Activated CD4-positive, alpha-beta T cell treated with anti-CD3 and anti-CD28 coated beads, Interleukin-2, amount 50 U/mL, for 1 hour (primary cell): ENCODE results near the gene CDH13.

Experiments used
- DNase-seq: peaks from one replicate; pipeline ENCODE4 v3.0.0-alpha.2; 2020

CDH13 gene

DNA sequence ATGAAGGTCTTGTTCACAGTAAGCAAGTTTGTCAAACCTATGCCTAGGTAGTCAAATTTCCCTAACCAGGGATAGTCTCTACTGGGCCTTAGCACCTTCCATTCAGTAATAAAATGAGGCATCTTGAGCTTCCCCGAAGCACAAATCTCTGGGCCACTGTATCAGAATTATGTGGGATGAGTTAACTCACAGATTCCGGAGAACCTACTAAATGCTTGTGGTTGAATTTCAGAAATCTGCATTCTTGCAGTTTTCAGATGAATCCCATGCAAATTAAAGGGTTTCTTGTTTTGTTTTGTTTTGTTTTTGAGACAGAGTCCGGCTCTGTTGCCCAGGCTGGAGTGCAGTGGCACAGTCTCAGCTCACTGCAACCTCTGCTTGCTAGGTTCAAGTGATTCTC is 702.2 kb downstream of the CDH13 start:
- no peak for DNase-seq

DNA sequence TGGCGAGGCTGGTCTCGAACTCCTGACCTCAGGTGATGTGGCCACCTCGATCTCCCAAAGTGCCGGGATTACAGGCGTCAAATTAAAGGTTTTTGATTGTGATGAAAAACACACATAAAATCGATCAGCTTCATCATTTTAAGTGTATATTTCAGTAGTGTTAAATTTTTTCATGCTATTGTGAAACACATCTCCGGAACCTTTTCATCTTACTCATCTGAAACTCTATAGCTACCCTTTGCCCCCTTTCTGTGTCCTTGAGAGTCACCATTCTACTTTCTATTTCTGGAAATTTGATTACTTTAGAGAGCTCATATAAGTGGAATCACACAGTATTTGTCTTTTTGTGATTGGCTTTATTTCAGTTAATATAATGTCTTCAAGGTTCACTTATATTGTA is 702.7 kb downstream of the CDH13 start:
- no peak for DNase-seq

DNA sequence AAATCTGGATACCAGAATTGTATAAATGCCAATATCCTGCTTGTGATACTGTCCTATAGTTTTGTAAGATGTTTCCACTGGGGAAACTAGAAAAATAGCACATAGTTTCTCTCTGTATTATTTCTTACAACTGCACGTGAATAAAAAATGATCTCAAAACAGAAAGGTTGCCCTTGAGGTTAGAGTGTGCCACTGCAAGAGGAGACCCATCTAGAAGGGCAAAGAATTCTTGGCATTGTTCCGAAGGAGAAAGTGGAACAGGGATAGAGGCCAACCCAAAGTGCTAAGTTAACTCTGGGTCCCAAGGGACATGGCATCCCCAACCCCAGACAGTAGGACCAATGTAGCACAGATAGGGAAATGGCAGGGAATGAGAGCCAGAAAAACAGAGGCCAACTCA is 703.5 kb downstream of the CDH13 start:
- no peak for DNase-seq

DNA sequence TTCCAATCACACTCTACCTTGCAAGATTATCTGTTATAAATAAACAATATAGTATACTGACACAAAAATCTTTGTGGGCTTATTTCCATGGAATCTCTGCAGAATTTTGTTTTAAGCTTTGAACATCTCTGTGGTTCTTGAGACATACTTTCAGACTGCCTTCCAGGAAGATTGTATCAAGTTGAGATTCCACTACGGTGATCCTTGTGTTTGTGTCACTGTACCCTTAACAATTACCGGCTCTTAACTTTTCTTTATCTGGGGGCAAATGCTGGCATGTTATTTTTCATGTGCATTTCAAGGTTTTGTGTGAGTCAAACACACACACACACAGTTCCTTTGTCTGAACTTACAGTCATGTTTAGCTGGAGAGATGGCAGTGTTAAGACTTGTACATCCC is 708.3 kb downstream of the CDH13 start:
- no peak for DNase-seq

DNA sequence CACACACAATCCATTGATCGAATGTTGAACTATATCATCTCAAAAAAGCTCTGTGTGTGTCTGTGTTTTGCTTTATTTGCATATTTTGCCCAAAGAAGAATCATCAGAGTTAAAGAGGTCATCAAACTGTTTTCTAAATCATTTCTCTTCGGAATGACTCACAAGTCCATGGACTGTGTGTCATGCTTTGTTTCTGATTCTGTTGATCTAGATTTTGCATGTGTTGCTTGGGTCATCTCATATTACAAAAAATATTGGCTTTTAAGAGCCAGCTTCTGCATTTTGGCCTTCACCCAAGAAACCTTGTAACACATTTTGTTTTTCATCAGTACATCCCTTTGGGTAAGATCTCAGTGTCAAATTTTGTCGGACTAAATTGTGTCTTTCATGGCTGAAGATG is 709.8 kb downstream of the CDH13 start:
- DNase-seq, result no peak

DNA sequence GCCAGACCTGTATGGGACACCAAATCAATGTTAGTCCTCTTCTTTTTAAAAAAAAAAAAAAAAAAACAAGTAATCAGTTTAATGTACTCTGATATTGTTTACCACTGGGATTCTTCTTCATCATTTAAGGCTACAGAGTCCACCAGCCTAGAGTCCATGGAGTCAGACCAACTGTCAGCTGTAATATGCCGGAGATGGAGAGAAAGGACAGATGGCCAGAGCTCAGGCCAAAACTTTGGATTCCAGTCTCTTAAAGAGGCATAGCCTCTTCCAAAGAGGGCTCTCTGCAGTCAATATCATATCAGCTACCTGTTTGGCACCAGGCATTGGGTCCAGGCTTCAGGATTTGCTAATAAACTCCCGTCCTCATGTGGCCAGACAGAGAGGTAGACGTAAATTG is 711.4 kb downstream of the CDH13 start:
- DNase-seq, result no peak

DNA sequence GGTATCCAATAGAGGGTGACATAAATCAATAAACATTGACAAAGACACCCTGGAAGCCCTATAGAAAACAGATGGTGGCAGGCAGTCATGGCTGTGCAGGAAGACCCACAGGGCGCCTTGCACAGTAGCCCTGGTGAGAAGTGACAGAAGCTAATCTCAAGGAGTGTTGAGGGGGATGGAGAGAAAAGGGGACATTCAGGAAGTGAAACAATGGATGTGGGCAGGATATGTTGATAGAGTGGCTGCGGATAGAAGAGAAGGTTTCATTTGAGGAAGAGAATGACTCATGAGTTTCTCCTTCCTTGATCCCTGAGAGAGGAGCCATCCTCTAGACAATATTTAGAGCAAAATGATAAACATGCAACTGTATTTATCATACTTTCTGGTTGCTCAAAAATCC is 712.2 kb downstream of the CDH13 start:
- DNase-seq, result no peak

DNA sequence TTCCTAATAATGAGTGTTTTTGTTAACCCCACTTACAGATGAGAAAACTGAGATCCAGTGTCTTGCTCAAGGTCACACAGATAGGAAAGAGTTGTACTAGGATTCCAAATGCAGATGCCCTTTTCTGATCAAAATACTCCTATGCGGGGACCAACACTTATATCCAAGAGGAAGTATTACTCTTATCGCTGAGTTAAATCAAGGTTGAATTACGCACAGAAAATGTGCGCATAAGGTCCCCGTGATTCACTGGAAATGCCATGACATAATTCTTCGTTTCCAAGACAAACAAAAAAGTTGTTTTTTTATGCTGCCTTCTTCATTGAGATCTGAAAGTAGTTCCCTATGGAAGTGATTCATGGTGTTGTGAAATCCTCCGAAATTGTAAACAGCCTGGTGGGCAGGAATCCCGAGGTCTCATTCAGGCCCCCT is 717.2 kb downstream of the CDH13 start:
- DNase-seq, result no peak

DNA sequence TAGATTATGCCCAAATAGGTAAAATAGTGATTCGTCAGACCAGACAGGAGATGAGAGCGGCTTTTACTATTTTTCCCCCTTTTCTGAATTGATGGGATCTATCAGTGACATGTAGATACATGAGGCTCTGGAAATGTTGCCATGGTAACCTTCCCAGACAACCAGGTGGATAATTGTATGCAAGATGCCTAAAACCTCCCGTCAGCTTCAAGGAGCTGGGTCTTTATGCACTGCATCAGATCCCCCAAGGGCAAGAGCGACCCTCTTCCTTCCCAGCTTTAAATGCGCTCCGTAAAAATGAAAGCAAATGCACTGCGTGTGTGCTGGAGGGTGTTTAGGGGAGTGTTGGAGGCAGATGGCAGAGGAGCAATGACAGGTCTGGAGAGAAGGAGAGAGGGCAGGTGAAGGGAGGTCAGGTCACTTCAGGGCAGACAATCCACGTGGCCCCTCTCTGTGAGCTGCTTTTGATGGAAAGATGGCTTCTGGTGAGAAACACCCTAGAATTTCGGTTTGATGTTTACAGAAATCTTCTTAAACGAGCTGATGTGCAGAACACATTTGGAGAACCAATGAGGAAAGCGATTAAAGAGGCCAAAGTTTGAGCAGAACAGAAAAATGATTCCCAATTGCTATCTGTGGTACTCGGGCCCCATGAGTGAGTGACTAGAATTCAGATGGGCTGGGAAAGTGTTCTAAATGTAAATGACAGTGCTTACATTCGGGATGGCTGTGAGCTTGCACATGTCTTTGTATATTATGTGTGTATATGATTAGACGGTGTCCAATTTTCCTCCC is 719.3 kb downstream of the CDH13 start:
- DNase-seq, result no peak

DNA sequence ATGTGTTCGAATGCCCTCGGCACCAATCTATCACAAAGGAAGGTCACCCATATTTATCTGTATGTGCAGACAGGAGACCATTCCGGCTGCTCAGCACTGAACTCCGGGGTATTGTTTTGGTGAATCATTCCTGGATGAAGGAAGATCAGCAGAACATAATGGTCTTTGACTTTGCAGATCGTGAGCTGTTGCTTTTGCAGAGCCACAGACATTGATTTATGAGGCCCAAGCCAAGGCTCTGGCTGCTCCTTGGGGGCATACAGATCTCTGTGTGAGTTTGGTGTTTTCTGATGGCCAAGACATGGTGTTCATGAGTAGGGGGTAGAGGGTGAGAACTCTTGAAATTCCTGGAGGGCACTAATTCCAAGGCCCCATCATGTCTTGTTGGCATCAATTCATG is 722.2 kb downstream of the CDH13 start:
- no peak for DNase-seq

DNA sequence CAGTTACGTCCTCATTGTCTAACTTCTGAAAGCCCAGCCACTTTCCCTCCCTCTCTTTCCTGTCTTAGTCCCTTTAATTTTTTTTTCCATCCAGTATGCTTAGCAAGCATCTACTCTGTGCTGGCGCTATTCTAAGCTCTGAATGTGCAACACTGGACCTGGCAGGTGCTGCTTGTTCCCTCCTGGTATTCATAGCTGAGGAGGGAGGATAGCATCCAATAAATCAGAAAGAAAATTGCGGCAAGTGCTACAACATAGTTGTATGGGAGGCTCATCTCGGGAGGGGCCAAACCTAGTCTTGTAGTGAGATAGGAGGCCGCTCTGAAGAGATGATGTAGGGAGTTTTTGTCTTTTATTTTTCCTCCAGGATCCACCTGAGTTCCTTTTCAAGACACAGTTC is 723.7 kb downstream of the CDH13 start:
- no peak for DNase-seq

DNA sequence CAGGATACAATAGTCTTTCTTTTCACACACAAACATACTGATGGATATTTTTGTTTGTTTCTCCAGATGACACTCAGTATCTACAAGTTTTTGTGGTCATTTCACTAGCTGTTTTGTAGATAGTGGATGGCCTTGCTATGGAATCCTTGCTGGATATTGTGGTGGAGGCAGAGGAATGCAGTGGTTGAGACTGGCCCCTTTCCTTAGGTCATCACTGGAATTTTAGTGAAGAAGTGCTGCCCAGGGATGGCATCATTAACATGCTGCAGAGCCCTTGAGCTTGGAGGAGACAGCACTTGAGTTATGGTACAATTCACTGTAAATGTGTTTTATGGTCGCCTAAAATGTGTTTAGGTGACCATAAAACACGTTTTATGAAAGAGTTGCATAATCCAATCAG is 725.1 kb downstream of the CDH13 start:
- no peak for DNase-seq

DNA sequence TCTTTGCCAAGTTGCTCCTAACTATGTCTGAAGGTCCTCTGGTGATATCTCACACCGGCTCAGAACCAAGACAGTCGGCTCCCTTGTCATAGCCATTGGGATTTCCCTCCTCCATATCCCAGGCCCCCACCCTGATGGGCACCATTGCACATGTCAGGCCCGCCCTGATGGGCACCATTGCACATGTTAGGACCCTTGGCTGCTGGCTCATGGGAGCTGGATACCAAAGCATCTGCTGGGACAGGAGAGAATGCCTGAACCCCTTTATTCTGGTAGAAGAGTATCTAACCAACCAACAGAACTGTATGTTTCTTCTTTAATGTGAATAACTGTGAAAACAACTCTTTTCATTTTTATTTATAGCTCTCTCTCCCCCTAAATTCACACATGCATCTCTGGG is 726.5 kb downstream of the CDH13 start:
- no peak for DNase-seq

DNA sequence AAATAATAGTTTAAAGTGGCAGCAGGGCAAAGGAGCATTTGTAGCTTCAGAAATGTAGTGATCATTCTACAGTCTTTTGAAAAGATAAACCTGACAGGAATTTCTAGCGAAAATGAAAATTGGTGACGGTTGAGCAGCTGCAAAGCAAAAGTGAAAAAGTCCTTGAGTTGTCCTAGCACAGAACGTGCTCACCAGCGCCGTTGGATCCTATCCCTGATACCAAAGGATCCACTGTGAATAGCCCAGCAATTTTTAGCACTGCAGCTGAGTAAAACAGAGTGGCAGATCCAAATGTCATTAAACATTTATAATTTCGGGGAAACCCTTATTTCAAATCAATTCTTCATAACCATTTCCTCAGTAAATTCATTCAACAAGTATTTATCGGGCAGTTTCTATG is 727.2 kb downstream of the CDH13 start:
- DNase-seq, result no peak

DNA sequence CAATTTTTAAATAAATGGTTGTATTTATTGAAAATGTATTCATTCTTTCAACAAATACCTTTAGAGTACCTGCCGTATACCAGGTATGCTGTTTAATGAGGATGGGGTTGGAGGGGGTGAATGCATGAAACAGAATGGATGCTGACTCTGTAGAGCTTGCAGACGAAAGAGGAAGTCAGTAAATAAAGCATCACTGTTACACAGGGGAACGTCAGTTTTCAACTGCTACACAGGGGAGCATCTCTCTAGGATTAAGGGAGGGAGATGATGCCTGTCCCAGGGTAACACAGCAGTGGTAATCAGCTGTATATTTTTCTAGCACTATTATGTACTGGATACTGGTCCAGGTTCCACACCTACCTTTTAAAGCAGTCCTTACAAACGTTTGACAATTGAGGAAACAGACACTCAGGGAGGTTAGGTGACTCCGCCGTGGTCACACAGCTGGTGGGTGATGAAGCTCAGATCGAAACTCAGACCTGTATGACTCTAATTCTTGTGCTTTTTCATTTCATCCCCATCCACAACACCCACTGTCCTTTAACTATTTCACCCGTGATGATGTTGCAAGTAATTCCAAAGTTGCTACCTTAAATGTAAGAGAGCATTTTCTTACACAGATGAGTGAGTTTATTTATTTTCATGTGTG is 728.9 kb downstream of the CDH13 start:
- DNase-seq, result no peak

DNA sequence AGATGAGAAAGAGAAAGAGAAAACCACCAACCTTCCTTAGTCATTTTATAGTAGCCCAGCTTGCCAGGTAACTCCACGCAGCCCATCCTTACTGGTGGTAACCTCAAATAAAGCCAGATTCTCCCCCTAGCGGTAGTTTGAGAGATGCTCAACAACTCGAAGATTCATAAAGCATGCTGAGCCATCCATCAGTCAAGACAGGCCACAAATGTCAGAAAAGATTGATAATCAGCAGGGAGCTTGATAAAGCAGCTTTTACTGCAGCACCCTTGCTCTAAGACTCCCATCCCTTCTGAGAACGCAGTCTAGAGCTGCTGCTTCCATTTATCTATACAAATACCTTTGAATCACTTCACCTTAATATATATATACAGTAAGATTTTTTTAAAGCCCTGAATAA is 729.5 kb downstream of the CDH13 start:
- DNase-seq, result no peak

DNA sequence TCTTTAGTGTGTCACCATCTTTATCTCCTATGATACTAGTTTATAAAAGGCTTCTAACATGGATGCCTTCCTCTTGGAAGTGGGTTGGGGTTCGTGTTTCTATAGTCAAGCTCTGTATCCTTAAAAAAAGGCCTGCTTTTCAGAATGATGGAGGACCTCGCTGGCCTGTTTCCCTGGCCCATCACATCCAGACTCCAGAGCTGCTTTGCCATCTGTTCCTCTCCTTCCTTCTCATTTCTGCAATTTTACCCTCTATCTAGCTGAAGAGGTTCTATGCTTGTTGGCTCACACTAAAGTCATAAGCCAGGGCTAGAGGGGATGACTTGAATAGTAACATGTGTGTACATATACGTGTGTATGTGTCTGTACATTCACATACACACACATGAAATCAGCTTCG is 730.2 kb downstream of the CDH13 start:
- no peak for DNase-seq

DNA sequence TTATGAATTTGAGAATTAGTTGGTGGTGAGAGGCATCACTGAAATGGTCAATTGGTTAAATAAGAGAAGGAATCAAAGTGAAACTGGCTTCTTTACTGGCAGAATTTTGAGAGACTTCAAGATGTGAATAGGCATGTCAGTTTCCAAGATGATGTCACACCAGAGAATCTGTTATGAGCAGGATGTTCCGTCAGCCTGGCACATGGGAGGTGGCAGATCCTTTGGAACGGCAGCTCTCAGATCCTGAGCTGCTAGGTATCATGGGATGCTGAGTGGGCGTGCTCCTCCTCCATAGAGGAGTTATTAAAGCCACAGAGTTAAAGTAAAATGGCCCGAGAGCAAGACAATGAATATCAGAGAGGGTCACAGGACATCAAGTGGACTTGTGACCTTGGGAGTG is 736.8 kb downstream of the CDH13 start:
- DNase-seq, result no peak

DNA sequence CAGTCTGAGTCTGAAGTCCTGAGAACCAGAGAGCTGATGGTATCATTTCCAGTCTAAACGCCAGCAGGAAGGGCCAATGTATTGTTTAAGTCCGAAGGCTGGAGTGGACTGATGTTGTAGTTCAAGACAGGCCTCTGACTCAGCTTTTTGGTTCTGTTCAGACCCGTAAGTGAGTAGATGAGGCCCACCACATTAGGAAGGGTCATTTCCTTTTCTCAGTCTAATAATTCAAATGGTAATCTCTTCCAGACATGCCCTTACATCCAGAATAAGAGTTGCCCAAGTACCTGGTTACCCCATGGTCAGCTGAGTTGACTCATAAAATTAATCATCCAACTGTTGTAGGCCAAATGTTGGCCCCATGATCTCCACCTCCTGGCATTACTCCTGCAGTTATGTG is 738.4 kb downstream of the CDH13 start:
- DNase-seq, result no peak

DNA sequence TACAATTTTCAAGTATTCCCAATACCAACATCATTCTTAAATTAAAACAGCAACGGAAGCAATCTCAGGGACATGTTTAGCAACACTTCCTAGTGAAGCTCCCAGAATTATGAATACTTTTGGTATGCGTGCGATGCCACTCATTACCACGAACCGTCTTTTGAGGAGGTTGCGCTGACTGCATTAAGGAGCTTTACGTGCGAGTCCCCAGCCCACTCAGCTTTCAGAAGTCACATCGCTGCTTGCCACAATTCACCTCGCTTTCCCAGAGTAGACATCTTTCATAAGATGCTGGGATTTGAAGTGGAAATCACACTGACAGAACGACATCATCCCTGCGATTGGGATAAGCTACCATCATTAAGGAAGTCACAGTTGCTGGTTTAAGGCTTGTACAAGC is 739.5 kb downstream of the CDH13 start:
- DNase-seq, result no peak

DNA sequence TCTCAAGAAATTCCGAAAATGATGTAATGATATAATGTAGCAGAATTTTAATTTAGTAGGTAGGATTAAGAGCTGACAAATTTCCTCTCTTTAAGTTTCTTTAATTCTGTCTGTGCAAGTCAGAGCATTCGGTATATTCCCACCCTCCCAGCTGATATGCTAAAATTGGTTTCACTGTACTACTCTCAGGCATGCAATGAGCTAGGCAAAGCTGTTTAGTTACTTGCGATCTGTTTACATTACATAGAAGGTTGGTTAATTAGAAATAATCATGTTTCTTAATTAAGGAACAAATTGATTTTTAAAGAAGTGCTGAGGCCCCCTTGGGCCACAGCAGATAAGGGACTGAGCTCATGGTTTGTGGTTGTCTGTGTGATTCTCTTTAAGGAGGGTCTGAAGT is 748.2 kb downstream of the CDH13 start:
- DNase-seq, result no peak

DNA sequence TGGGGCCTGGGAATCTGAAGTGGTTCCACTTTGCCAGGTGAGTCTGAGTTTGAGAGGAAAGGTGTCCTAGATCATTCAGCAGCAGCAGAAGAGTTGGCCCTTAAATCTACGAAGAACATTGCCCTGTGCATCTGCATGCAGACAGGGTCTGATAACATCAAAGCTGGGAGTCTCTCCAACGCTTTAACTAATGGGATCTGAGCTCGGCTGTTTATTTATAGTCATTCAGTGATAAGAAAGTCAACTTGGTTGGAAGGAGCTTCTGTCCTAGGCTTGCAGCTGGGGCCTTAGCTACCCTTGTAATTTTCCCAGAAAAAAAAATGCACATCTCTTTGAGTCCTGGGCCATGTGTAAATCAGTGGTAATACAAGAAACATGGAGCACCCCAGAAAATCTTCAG is 763.0 kb downstream of the CDH13 start:
- DNase-seq, result no peak

DNA sequence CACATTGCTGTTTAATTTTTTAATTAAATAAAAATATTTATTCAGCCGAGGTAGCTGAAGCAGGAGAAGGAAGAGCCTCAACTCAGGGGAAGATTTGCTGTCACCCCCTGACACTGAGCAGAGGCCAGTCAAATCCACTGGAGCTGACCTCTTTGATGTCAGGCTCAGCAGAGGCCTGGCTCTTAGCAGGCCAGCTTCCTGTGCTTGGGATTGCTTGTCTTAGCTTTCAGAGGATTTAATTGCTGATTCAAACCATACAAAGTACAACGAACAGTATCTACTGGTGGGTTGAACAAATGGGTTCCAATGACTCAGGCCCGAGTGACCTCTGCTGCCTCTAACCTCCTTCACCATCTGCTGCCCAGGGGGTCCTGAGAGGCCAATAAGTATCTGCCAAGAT is 764.0 kb downstream of the CDH13 start:
- DNase-seq, result no peak

DNA sequence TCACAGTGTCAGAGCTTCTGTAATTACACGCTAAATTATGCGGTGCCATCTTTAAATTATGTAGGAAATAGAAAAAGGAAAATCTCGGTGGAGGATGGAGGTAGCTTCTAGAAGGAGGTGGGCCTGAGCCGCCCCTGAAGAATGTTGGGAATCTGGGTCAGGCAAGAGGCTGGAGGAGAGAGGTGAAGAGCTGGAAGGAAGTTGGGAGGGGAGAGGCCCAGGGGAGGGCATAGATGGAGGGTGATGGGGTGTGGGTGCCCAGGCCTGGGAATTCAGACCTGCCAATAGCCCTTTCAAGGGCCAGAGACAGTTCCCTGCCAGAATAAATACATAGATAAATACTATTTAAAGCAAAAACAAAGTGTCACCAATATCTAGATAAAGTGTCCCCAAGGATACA is 766.0 kb downstream of the CDH13 start:
- DNase-seq, result no peak
